GM12801 (cell line): ENCODE results near the gene RNF215.

Experiments used
- TF ChIP-seq, protein P1 (sequence below): IDR thresholded peaks from one replicate; pipeline ENCODE4 v1.5.1; 2011; ENCODE audit warnings: control low read depth; ENCODE audit not compliant: insufficient read length; ENCODE audit errors: extremely low read depth

Gene RNF215

GRCh38 chr22:30385942-30386341, 1.3 kb downstream of the RNF215 start:
- TF ChIP-seq, protein P1, sequence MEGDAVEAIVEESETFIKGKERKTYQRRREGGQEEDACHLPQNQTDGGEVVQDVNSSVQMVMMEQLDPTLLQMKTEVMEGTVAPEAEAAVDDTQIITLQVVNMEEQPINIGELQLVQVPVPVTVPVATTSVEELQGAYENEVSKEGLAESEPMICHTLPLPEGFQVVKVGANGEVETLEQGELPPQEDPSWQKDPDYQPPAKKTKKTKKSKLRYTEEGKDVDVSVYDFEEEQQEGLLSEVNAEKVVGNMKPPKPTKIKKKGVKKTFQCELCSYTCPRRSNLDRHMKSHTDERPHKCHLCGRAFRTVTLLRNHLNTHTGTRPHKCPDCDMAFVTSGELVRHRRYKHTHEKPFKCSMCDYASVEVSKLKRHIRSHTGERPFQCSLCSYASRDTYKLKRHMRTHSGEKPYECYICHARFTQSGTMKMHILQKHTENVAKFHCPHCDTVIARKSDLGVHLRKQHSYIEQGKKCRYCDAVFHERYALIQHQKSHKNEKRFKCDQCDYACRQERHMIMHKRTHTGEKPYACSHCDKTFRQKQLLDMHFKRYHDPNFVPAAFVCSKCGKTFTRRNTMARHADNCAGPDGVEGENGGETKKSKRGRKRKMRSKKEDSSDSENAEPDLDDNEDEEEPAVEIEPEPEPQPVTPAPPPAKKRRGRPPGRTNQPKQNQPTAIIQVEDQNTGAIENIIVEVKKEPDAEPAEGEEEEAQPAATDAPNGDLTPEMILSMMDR, result no peak

DNA sequence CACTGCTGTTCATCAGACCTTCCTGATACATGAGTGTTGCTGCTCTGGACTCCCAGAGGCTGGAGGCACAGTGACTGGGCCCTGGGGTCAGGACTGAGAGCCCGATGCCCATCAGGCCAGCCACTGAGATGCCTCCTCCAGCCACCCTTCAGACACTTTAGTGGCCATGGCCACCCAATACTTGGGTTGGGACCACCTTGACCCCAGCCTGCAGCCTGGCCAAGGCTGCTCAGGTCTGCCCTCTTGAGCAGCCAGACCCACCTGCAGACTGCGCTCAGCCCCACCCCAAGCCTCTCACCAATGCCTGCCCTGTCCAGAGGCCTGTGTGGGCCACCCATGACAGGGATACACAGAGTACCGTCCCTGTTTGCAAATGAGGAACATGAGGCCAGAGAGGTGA, 4.2 kb downstream of the RNF215 start:
- TF ChIP-seq, protein P1, result no peak

DNA sequence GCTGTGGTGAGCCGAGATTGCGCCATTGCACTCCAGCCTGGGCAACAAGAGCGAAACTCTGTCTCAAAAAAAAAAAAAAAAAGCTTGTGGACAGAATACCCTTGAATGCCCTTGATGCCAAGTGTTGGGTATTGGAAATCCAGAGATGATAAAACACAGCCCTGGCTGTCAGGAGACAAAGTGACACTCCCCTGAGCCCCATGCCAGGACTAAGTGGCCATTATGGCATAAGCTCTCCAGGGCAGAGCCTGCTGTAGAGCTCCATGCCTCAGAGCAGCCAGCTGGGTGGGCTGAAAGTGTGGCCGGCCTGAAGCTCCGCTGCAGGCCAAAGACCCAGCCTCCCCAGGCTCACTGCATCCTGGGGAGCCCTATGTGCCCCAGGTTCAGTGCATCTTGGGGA, 4.9 kb downstream of the RNF215 start:
- TF ChIP-seq, protein P1, result no peak

DNA sequence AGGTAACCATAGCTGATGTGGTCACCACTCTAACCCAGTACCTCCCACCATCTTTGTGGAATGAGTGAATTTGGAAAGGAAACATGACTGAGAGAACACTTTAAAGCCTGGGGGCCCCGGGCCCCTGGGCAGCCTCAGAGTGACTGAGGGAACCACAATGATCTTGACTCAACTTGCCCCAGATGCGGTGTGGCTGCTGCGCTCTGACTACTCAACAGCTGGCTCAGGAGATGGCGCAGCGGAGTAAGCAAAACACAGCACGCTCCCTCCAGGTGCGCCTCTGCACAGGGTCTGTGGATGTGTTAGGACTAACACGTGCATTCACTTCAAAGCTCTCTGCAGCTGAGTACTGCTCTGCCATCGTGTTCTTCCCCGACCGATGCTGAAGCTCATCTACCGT, 5.9 kb downstream of the RNF215 start:
- TF ChIP-seq, protein P1, result no peak

DNA sequence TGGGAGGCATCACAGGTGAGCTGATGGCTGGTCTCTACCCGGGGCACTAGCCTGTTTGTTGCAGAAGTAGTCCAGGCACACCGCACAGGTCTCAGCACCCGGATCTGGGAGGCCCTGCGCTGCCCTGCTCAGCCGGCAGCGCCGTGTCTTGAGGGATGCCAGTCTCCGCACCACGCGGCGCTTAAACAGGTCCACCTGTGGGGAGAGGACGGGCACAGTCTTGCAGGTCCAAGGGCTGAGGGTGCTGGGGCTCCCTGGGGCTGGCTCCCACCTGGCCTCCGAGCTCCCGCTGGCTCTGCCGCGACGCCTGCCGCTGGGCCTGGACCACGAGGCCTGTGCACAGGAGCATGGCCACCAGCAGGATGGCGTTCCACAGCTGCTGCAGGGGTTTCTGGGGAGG, 7.2 kb downstream of the RNF215 start:
- TF ChIP-seq, protein P1, result no peak

- TF ChIP-seq, protein P1, result no peak
Measured at GRCh38 chr22:30375312-30375849, 11.8 kb downstream of the RNF215 start.

GRCh38 chr22:30373331-30374325, 13.6 kb downstream of the RNF215 start:
- TF ChIP-seq, protein P1, result no peak
